HG03565 (cell line): ENCODE measurements around the gene MPDU1.

Experiments used
- ATAC-seq: cut with Tn5 transposase; IDR thresholded peaks from one replicate; pipeline ENCODE4 v1.9.1; 2021; ENCODE audit warnings: mild to moderate bottlenecking, moderate library complexity; ENCODE audit not compliant: unreplicated experiment

Gene MPDU1

DNA sequence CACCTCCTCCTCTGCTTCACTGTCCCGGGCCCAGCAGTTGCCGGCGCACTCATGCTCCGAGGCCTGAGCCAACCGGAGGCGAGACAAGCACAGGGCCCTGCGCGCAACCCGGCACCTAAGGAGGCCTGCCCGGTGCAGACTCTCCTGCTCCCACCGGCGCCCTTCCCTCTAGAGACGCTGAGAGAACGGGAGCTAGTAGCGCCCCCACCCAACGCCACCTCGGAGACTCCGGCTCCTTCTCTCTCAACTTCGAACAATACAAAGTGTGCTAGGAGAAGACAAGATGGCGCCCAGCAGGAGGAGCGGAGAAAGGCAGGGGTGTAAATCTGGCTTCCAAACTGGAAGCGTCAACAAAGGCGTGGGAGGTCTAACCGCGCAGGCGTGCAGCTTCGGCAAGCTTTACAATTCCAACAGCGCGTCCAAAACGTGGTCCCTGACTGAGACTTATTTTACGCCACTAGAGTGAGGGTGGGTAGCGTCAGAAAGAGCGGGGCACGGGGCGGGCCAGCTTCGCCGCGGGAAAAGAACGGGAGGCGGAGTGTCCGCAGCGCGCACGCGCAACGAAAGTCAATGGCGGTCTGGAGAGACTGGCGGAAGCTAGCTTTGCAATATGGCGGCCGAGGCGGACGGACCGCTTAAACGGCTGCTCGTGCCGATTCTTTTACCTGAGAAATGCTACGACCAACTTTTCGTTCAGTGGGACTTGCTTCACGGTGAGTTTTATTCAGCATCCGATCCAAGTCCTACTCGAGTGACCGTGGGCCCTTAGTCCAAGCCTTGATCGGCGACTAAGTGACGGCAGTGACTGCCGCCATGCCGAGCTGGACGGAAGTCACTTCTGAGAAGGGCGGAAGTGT, at the start of gene MPDU1:
Gene MPDU1 (plus strand): TSS at position 600 of the 857 bp plus-strand sequence. CDS start 11 bp downstream, at position 611.
- ATAC-seq, result peak; percentile 46

DNA sequence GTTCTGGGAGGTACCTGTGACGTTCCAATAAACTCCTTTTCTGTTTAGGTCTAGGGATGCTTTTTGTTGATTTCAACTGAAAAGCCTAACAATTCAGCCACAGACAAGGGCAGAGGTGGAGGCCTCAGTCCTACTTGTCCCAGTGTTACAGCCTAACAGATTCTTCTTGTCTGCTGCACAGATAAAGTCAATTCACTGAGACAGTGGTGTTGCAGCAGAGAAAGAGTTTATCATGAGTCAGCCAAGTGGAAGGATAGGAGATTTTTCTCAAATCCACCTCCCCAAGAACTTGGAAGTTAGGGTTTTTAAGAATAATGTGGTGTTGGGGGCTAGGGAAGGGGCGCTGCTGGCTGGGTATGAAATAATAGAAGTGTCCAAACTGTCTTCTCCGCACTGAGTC, 45.6 kb upstream of the MPDU1 start:
- no peak for ATAC-seq

DNA sequence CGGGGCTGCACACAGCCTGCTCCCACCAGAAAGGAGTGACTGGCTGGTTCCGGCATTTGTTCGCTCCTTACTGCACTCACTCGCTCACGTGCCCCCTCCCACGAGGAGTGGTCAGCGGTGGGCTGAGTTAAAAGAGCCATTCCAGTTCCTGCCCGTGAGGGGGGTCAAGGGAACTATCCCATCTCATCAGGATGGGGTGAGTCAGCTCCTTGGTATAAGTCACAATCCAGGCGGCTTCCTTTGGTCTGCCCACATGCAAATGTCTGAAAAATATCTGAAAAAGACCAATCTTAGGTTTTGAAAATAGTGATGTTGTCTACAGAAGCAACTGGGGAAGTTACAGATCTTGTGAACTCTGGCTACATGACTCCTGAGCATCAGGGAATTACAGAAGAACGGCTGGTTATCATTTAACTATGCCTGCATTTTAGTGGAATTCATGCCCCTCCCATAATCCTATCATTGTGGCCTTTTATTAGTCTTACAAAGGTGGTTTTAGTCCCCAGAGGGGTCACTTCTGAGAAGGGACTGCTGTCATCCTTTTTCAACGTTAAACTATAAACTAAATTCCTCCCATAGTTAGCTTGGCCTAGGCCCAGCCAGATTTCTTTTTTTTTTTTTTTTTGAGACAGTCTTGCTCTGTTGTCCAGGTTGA, 44.6 kb upstream of the MPDU1 start:
- ATAC-seq, result no peak

- no peak for ATAC-seq
These were observed 42.5 kb upstream of the MPDU1 start for GRCh38 chr17:7541074-7541621.

GRCh38 chr17:7544911-7545310, 38.7 kb upstream of the MPDU1 start:
- ATAC-seq, result no peak

DNA sequence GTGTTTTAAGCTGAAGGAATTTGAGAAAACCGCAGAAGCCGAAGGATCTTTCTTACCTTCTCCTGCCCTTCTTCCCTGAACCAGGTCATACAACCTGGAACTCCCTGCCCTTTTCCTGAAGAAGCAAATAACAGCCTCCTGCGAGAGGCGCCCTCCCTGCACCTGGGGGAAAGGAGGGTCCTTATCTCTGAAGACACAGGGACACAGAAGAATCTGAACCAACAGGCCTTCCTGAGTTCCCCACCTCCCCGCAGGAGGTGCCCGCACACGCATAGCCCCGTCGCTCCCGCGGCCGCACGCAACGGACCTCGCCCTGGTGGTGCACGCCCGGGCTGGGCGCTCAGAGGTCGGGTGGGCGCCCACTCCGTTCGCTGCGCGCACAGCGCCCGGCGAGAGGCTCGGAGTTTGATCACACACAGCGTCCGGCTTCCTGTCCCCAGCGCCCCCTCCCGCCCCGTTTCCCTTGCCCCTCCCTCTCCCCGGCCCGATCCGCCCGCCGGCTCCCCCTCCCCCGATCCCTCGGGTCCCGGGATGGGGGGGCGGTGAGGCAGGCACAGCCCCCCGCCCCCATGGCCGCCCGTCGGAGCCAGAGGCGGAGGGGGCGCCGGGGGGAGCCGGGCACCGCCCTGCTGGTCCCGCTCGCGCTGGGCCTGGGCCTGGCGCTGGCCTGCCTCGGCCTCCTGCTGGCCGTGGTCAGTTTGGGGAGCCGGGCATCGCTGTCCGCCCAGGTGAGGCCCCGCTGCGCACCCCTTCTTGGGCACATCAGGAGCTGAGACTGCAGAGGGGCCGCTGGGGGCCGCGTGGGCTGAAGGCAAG, 34.9 kb upstream of the MPDU1 start, which contains the start of gene TNFSF12:
Gene TNFSF12 (plus strand): TSS at position 474 of the 816 bp plus-strand sequence. CDS start 96 bp downstream, at position 570.
- ATAC-seq, result no peak

DNA sequence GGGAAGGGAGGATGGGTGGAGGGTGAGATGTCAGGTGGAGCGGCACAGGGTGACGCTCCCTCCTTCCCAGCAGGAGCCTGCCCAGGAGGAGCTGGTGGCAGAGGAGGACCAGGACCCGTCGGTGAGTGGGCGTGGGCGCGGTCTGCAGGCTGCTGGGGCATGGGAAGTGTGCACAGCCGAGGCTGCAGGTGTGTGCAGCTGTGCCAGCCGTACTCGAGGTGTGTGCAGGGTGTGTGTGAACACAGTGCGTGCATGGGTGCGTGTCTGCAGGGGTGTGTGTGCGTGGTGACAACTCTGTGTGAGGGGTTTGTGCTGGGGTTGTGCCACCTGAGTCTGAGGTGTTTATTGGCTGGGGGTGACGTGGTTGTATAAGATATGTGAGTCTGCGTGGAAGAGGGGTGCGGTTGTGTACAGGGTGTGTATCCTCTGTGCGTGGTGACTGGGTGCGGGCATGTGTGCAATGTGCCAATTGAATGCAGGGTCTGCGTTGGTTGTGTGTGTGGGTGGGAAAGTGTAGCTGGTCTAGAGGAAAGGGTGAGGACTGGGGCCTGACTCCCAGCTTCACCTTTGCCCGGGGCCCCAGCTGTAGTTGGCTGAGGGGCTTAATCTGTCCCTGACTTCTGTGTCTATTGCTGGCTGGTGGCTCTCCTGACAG, 34.1 kb upstream of the MPDU1 start:
- no peak for ATAC-seq

GRCh38 chr17:7550344-7550743, 33.3 kb upstream of the MPDU1 start:
- ATAC-seq, result no peak

DNA sequence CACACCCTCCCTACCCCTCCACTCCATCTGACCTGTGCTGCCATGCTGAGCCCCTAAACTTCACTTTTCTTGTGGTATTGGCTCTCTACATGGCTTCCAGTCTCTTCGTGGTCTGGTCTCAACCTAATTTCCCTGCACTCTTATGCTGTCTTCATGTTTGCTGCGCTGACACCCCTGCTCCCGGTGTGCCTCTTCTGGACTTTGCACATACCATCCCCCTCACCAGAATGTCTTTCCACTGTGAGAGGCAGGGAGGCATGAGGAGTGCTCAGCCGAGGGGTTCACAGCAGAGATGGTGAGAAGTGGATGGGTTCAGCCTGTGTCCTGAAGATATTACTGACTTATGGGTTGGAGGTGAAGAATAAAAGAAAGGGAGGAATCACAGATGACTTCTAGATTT, 32.3 kb upstream of the MPDU1 start:
- no peak for ATAC-seq

GRCh38 chr17:7552621-7553051, 31.0 kb upstream of the MPDU1 start:
- ATAC-seq, result no peak

DNA sequence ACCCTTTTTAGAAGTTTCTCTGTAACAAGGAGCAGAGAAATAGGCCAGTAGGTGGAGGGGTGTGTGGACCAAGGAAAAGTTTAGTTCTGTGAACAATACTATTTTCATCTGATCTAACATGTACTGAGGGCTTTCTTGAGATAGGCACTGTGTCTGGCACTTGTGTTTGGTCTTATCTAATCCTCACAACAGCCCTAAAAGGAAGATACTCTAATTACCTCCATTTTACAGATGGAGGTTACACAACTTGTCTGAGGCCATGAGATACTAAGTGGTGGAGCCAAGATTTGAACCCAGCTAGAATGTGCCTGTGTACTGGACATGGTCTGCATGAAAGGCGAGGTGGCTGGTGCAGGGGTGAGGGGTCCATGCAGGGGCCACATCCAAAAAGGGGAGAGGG, 30.3 kb upstream of the MPDU1 start:
- no peak for ATAC-seq

DNA sequence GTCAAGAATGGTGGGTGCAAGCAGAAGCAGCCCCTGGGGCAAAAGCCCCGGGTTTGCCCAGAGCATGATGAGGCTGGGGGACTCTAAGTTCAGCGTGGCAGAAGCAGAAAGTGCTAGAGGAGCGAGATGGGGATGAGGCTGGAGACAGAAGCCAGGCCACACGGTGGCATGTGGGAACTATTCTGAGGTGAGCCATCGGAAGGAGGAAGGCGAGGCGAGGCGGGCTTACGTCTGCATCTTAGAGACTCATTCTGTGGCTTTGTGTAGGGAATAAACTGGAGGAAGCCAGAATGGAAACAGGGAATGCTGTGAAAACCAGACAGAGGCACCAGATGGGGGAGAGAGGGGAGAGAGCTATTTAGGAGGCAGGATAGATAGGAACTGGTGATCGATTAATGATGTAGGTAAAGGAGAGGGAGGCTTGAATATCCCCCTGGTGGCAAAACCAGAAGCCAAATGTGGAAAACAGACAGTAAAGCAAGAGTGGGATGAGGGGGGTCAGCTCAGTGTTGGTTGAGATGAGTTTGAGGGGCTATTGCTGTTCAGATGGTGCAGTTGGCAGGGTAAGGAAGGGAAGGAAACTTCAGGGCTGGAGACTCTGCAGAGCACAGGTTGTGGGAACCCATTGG, 28.2 kb upstream of the MPDU1 start:
- no peak for ATAC-seq

DNA sequence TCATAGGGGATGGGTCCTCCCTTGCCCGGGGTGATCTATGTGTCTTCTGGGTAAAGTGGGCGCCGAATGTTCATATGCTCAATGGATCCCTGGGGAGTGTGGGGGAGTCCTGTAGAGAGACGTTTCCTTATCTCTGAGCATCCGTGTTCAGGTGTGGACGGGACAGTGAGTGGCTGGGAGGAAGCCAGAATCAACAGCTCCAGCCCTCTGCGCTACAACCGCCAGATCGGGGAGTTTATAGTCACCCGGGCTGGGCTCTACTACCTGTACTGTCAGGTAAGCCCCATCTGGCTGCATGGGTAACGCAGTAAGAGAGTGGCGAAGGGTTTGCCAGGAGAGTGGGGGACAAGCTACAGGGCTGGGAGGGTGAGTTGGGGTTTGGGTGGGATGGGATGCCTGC, 27.0 kb upstream of the MPDU1 start:
- no peak for ATAC-seq

DNA sequence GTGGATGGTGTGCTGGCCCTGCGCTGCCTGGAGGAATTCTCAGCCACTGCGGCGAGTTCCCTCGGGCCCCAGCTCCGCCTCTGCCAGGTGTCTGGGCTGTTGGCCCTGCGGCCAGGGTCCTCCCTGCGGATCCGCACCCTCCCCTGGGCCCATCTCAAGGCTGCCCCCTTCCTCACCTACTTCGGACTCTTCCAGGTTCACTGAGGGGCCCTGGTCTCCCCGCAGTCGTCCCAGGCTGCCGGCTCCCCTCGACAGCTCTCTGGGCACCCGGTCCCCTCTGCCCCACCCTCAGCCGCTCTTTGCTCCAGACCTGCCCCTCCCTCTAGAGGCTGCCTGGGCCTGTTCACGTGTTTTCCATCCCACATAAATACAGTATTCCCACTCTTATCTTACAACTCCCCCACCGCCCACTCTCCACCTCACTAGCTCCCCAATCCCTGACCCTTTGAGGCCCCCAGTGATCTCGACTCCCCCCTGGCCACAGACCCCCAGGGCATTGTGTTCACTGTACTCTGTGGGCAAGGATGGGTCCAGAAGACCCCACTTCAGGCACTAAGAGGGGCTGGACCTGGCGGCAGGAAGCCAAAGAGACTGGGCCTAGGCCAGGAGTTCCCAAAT, 26.4 kb upstream of the MPDU1 start:
- no peak for ATAC-seq

DNA sequence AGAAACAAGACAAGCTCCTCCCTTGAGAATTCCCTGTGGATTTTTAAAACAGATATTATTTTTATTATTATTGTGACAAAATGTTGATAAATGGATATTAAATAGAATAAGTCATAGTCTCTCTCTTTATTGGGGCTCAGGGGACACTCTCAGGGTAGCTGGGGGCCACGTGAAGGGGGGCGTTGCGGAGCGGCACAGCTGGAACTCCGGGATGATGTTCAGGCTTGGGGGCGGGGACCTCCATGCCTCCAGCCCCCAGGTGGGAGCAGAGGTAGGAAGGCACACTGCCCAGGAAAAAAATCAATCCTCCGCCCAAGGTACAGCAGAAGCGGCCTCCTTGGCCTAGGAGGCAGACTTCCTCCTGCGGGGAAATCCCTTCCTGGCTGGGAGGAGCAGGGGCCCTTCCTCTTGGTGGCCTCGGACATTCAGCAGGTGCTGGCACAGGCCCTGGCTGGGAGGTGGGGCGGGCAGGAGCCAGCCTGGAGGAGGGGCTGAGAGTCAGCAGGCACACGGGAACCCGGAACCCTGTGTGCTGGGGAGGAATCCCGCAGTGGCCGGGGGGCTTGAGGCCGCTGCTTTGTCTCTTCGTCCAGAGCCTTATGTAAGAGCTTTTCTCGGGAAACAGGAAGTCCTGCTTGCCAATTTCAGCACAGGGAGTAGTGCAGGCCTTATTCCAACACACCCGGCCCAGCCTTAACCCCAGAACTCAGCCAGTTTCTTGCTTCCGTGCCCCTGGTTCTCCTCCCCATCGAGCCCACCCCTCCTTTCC, 25.7 kb upstream of the MPDU1 start:
- no peak for ATAC-seq

DNA sequence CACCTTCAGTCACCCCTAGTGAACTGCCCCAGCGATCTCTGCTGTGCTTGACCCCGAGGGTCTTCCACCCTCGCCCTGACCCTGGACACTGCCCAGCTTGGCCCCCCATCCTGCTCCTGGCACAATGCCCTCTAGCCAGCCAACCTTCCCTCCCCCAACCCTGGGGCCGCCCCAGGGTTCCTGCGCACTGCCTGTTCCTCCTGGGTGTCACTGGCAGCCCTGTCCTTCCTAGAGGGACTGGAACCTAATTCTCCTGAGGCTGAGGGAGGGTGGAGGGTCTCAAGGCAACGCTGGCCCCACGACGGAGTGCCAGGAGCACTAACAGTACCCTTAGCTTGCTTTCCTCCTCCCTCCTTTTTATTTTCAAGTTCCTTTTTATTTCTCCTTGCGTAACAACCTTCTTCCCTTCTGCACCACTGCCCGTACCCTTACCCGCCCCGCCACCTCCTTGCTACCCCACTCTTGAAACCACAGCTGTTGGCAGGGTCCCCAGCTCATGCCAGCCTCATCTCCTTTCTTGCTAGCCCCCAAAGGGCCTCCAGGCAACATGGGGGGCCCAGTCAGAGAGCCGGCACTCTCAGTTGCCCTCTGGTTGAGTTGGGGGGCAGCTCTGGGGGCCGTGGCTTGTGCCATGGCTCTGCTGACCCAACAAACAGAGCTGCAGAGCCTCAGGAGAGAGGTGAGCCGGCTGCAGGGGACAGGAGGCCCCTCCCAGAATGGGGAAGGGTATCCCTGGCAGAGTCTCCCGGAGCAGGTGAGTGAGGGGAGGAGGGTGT, 24.9 kb upstream of the MPDU1 start, which contains the start of gene TNFSF13:
Gene TNFSF13 (plus strand): TSS at position 207 of the 776 bp plus-strand sequence. CDS start 290 bp downstream, at position 497.
- ATAC-seq, result no peak

DNA sequence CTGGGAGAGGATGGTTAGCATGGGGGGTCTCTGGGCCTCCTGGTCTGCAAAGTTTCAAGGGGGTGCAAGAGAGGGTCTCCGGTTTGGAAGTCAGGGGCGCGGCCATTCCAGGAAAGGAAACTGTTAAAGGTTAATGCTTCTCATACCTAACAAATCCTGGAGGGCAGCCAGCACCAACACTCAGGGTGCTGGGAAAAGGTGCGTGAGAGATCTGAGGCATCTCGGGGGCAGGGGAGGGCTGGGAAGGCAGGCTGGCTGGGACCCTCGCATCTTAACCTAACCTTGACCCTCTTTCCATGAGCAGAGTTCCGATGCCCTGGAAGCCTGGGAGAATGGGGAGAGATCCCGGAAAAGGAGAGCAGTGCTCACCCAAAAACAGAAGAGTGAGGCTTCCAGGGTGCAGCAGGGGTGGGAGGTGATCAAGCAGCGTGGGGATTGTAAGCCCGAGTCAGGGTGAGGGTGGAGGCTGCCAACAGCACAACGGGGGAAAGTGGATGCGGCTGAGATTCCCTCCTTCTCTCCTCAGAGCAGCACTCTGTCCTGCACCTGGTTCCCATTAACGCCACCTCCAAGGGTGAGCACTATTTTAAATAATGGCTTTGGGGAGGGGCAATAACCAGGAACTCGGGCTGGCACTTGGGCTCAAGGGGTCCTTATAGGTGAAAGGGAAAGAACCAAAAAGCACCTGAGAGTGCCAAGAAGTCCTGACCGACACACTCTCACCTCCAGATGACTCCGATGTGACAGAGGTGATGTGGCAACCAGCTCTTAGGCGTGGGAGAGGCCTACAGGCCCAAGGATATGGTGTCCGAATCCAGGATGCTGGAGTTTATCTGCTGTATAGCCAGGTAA, 24.1 kb upstream of the MPDU1 start:
- ATAC-seq, result no peak
